Measurements from ENCODE around the gene NFIL3.

DNA sequence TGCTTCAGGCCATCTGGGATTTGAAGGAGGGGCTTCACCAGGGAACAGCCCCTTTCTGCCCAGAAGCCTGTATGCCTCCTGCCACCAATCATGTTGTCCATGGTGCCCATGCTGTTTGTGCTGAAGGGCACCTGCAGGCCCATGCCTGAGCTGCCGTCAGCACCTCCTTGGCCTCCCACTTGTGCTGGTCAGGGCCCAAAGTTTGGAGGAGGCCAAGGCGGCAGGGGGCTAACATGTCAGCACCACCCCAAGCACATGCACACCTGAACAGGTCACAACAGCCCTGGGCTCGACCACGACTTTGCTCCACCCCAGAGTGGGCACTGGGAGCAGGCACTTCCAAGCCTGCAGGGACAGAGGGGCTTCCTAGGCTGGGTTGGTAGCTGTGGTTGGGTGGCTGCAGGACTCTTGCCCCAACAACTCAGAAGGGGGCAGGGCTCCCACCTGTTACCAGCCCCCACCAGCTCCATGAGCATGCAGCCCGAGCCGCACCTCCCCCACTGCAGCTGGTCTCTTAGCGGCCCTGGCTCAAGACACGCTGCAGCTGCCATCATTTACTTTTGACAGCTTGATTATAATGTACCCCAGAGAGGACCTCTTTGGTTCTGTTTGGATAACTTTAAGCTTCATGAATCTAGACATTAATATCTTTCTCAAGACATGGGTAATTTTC, 19.8 kb upstream of the NFIL3 start:
- TF ChIP-seq, protein P1, sequence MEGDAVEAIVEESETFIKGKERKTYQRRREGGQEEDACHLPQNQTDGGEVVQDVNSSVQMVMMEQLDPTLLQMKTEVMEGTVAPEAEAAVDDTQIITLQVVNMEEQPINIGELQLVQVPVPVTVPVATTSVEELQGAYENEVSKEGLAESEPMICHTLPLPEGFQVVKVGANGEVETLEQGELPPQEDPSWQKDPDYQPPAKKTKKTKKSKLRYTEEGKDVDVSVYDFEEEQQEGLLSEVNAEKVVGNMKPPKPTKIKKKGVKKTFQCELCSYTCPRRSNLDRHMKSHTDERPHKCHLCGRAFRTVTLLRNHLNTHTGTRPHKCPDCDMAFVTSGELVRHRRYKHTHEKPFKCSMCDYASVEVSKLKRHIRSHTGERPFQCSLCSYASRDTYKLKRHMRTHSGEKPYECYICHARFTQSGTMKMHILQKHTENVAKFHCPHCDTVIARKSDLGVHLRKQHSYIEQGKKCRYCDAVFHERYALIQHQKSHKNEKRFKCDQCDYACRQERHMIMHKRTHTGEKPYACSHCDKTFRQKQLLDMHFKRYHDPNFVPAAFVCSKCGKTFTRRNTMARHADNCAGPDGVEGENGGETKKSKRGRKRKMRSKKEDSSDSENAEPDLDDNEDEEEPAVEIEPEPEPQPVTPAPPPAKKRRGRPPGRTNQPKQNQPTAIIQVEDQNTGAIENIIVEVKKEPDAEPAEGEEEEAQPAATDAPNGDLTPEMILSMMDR (IDR thresholded peaks at IDR 0.05; ENCODE audit: control extremely low read depth in 1 of 3, insufficient read depth in 1 of 3, low read depth in 1 of 3, low read length in 3 of 3), result no peak
- TF ChIP-seq ASH2L (IDR thresholded peaks at IDR 0.05; ENCODE audit: low read length), result no peak
- no peak for TF ChIP-seq EP300 (IDR thresholded peaks at IDR 0.05; ENCODE audit: borderline replicate concordance in 1 of 2, low read depth in 2 of 2, low read length in 2 of 2)
- TF ChIP-seq, protein P2, sequence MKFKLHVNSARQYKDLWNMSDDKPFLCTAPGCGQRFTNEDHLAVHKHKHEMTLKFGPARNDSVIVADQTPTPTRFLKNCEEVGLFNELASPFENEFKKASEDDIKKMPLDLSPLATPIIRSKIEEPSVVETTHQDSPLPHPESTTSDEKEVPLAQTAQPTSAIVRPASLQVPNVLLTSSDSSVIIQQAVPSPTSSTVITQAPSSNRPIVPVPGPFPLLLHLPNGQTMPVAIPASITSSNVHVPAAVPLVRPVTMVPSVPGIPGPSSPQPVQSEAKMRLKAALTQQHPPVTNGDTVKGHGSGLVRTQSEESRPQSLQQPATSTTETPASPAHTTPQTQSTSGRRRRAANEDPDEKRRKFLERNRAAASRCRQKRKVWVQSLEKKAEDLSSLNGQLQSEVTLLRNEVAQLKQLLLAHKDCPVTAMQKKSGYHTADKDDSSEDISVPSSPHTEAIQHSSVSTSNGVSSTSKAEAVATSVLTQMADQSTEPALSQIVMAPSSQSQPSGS (IDR thresholded peaks at IDR 0.05; ENCODE audit: low read length), result no peak
- TF ChIP-seq HDAC6 (IDR thresholded peaks at IDR 0.05; ENCODE audit: low read depth, low read length), result no peak

All from H1 (cell line).